Kidney epithelial cell (primary cell): ENCODE data around the gene TFAP2A. TPM values are rescaled to one million over a fixed set of nuclear protein-coding genes. Genes with fewer than 3 reads are reported as not detected.

Experiments used
- DNase-seq: peaks from one replicate; pipeline ENCODE4 v3.0.0-alpha.2; 2010; ENCODE audit warnings: low read depth
- H3K27me3 ChIP-seq: 2 replicates; pipeline ENCODE4 v1.6.0; 2011; ENCODE audit warnings: low read length; ENCODE audit not compliant: control insufficient read depth, insufficient read depth
- H3K36me3 ChIP-seq: 2 replicates; pipeline ENCODE4 v1.5.1; 2011; ENCODE audit warnings: low read length; ENCODE audit not compliant: control insufficient read depth, insufficient read depth
- H3K4me3 ChIP-seq: 2 replicates; pipeline ENCODE4 v1.5.1; 2011; ENCODE audit warnings: low read depth, mild to moderate bottlenecking, control low read depth, low read length
- CTCF ChIP-seq: IDR thresholded peaks from 2 replicates; pipeline ENCODE4 v1.5.1; 2011; ENCODE audit warnings: mild to moderate bottlenecking, moderate library complexity, low read length, control low read depth, inconsistent platforms; ENCODE audit not compliant: insufficient read depth, poor library complexity, severe bottlenecking
- total RNA-seq: library from RNA; depleted of rRNA; stranded (reverse); fragments of >200 nt; gene quantifications from 2 replicates; pipeline ENCODE4 v1.2.3, GENCODE V29; 2015

The TFAP2A gene
- total RNA-seq, 1 donor from 2014 or later, result 11.2 TPM

- no peak for TF ChIP-seq CTCF
- no peak for DNase-seq
- H3K27me3 ChIP-seq, result peaks cover 87% of the 10 kb centered on the region
Measured at GRCh38 chr6:10385524-10386132, 29.2 kb downstream of the TFAP2A start.

GRCh38 chr6:10384610-10385523 lies 30.0 kb downstream of the TFAP2A start:
- no peaks in the 10 kb centered on the region for H3K36me3 ChIP-seq
- no peak for DNase-seq
- no peak for TF ChIP-seq CTCF
- H3K4me3 ChIP-seq, result no peak overlapping the region
- H3K27me3 ChIP-seq, result peaks cover 81% of the 10 kb centered on the region

More at GRCh38 chr6:10385524-10386132, 29.2 kb downstream of the TFAP2A start:
- Histone ChIP-seq H3K36me3 (no peaks in the 10 kb centered on the region), H3K4me3 (no peak overlapping the region)

GRCh38 chr6:10384091-10384609 lies 30.7 kb downstream of the TFAP2A start:
- peaks cover 75% of the 10 kb centered on the region for H3K27me3 ChIP-seq
- no peak for TF ChIP-seq CTCF
- no peak overlapping the region for H3K4me3 ChIP-seq

GRCh38 chr6:10383331-10384090 lies 31.4 kb downstream of the TFAP2A start:
- no peak for DNase-seq
- no peaks in the 10 kb centered on the region for H3K36me3 ChIP-seq
- TF ChIP-seq CTCF, result no peak
- H3K27me3 ChIP-seq, result peaks cover 68% of the 10 kb centered on the region
- peak overlapping the region; percentile 24 for H3K4me3 ChIP-seq

More at GRCh38 chr6:10384091-10384609, 30.7 kb downstream of the TFAP2A start:
- H3K36me3 ChIP-seq, result no peaks in the 10 kb centered on the region
- no peak for DNase-seq

- no peak for DNase-seq
- H3K36me3 ChIP-seq, result no peaks in the 10 kb centered on the region
- TF ChIP-seq CTCF, result no peak
- peaks cover 65% of the 10 kb centered on the region for H3K27me3 ChIP-seq
- H3K4me3 ChIP-seq, result no peak overlapping the region
Measured at GRCh38 chr6:10382728-10383330, 32.0 kb downstream of the TFAP2A start.
